ENCODE measurements around the gene KL. TPM values are rescaled to one million over a fixed set of nuclear protein-coding genes. Genes with fewer than 3 reads are reported as not detected.

The KL gene
- polyA plus RNA-seq, 3 donors from 2014 or later: 1.8 TPM; not detected in 2

DNA sequence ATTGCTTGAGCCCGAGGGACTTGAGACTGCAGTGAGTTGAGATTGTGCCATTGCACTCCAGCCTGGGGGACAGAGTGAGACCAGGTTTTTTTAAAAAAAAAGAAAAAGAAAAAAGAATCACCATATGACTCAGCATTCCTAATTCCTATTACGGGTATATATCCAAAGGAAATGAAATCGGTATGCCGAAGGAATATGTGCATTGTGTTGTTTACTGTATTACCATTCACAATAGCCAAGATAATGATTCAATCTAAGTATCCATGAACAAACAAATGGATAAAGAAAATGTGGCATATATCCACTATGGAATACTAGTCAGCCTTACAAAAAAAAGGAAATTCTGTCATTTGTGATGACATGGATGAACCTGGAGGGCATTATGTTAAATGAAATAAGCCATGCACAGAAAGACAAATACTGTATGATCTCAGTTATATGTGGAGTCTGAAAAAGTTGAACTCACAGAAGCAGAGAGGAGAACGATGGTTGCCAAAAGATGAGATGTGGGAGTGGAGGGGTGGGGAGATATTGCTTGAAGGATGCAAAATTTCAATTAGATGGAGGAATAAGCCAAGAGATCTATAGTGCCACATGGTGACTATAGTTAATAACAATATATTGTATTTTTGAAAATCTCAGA lies 4.3 kb upstream of the KL start:
- peaks cover 0 to 7% of the 10 kb centered on the region in 2 donors for H3K4me1 Mint-ChIP-seq
- DNase-seq: no peak
- H3K27ac Mint-ChIP-seq: no peak overlapping the region
- H3K4me3 Mint-ChIP-seq: no peak overlapping the region
- peaks cover 0 to 35% (median 11%) of the 10 kb centered on the region in 6 donors for H3K9me3 Mint-ChIP-seq
- peaks cover 0 to 8% (median 4%) of the 10 kb centered on the region in 3 donors for H3K36me3 Mint-ChIP-seq
- H3K27me3 Mint-ChIP-seq (ENCODE audit: low read depth in 3 of 3): peaks cover 13 to 25% (median 21%) of the 10 kb centered on the region in 3 donors

DNA sequence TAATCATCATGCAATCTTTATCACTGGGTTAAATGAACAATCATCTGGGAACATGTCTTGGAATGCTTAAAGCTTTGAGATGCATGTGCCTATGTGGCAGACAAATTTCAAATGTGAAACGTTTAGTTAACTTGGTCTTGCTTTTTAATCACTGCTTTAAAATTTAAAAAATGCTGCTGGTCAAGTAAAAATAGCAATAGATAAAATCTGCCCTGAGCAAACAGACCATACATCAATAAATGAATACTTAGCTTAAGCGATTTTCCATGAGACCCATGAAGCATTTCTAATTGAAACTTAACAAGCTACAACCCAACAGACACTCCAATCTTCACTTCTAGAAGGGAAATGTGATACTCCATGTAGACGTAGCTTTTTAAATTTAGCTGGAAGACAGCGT lies 1.9 kb upstream of the KL start:
- Mint-ChIP-seq H3K9me3 (peaks cover 0 to 14% (median 3%) of the 10 kb centered on the region in 6 donors), H3K27ac (no peak overlapping the region), H3K36me3 (peaks cover 0 to 5% (median 4%) of the 10 kb centered on the region in 3 donors), H3K4me1 (peaks cover 5 to 16% of the 10 kb centered on the region in 2 donors), H3K4me3 (no peak overlapping the region), H3K27me3 (ENCODE audit: low read depth in 3 of 3) (peaks cover 17 to 40% (median 25%) of the 10 kb centered on the region in 3 donors)
- no peak for DNase-seq

DNA sequence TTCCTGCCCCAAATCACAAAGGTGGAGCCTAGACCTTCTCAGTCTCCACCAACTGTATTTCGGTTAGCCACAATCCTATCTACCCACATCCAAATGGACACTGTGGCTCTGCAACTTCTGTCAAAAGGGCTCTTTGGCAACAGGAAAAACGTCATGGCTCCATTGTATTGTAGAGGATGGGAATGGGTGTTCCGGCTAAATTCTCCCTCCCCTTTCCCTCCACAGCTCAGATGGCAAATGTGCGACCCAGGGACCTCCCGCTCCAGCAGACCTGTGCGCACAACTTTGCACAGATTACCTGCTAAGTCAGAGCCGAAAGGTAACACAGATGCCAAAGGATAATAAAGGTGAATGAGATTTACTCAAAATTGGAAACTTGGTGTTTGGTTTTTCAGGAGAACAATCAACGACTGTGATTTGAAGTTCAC lies 968 bp upstream of the KL start:
- Mint-ChIP-seq H3K27ac (no peak overlapping the region), H3K9me3 (peaks cover 0 to 6% (median 0%) of the 10 kb centered on the region in 6 donors), H3K27me3 (ENCODE audit: low read depth in 3 of 3) (peaks cover 20 to 44% (median 21%) of the 10 kb centered on the region in 3 donors), H3K4me3 (peak overlapping the region in 4 of 5 donors; percentile 9 to 69 (median 56)), H3K36me3 (peaks cover 0 to 4% (median 3%) of the 10 kb centered on the region in 3 donors), H3K4me1 (peaks cover 5 to 16% of the 10 kb centered on the region in 2 donors)
- DNase-seq: no peak

DNA sequence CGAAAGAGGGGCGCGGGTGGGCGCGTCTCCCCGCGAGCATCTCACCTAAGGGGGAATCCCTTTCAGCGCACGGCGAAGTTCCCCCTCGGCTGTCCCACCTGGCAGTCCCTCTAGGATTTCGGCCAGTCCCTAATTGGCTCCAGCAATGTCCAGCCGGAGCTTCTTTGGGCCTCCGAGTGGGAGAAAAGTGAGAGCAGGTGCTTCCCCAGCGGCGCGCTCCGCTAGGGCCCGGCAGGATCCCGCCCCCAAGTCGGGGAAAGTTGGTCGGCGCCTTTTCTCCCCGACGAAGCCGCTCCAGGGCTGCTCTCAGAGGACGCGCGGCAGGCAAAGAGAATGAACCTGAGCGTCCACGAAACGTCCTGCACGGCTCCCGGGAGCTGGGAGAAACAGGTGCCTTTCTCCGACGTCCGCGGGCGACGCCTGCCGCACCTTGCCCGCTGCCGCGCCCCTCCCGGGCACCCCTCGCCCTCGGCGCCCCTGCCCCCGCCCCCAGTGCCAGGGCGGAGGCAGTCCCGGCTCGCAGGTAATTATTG lies 366 bp upstream of the KL start:
- Mint-ChIP-seq H3K36me3 (peaks cover 0 to 3% (median 2%) of the 10 kb centered on the region in 3 donors), H3K9me3 (peaks cover 0 to 6% (median under 1%) of the 10 kb centered on the region in 6 donors), H3K4me1 (peaks cover 5 to 16% of the 10 kb centered on the region in 2 donors), H3K4me3 (peak overlapping the region in 4 of 5 donors; percentile 9 to 69 (median 56)), H3K27ac (no peak overlapping the region), H3K27me3 (ENCODE audit: low read depth in 3 of 3) (peaks cover 18 to 48% (median 22%) of the 10 kb centered on the region in 3 donors)
- DNase-seq: no peak

DNA sequence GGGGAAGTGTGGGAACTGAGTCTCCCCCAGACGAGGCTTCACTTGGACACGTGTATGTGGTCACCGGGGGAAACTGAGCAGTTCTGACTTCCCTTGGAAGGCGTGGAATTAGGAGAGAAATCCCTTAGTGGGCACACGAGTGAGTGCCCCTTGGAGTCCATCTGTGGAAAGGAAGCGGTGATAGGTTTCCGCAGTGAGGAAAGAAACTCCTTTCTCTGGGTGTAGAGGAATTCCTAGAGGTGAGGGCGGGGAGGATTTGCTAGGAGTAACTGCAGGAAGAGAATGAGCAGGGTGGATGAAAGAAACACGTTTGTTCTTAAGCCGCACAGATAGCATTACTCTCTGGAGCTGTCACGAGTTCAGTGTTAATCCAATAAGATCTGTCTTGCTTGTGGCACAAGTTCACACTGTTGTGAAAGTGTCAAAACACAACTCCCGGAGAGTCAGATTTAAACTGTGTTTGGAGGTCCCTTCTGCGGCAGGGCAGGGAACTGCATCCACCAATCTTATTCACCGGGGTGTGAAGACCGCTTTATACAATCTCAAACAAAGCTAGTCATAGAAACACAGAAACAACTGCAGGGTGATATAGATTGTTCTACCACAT lies 1.2 kb downstream of the KL start:
- Mint-ChIP-seq H3K36me3 (peaks cover 0 to 3% (median 0%) of the 10 kb centered on the region in 3 donors), H3K27ac (no peak overlapping the region), H3K4me1 (peaks cover 5 to 16% of the 10 kb centered on the region in 2 donors), H3K9me3 (peaks cover 0 to 1% (median 0%) of the 10 kb centered on the region in 6 donors), H3K4me3 (peak overlapping the region; percentile 7 to 60 (median 47)), H3K27me3 (ENCODE audit: low read depth in 3 of 3) (peaks cover 16 to 45% (median 20%) of the 10 kb centered on the region in 3 donors)
- DNase-seq: peak; percentile 18 to 25 (median 25)

DNA sequence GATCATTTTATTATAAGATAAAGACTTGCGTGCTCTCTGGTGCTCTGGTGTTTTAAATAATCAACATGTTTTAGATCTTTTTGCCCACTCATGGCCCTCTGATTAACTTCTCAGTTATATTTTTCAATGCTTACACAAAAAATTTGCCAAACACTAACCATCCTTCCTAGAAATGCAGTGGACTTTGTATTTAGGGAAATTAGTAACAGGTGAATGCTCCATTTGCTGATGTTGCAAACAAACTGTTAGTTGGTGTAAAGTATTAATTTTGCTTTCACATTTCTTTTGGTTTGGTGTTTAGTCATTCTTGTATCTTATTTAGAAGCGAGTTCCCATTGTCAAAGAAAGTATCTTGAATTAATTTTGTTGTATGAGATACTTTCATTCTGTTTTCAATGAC lies 2.7 kb downstream of the KL start:
- Mint-ChIP-seq H3K4me3 (no peak overlapping the region), H3K9me3 (peaks cover 0 to 1% (median 0%) of the 10 kb centered on the region in 6 donors), H3K4me1 (peaks cover 5 to 16% of the 10 kb centered on the region in 2 donors), H3K27ac (no peak overlapping the region), H3K36me3 (no peaks in the 10 kb centered on the region), H3K27me3 (ENCODE audit: low read depth in 3 of 3) (peaks cover 12 to 41% (median 20%) of the 10 kb centered on the region in 3 donors)
- DNase-seq: no peak

DNA sequence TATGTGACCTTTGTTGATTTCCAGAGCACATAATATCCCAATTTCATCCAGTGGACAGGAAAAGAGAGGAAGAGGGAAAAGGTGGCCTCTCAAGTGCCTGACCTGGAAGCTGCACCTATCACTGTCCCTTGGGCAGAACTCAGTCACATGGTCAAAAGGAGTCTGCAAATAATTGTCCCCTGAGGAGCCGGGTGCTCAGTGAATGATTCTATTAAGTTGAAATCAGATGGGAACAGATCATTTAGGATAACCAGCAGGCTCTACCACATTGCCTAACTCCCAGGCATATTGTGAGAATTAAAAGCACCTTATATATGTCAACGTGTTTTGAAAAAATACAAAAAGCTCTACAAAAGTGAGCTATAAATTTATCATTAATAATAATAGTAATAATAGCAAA lies 6.8 kb downstream of the KL start:
- H3K36me3 Mint-ChIP-seq: no peaks in the 10 kb centered on the region
- peaks cover 0 to 30% (median 11%) of the 10 kb centered on the region in 3 donors for H3K27me3 Mint-ChIP-seq (ENCODE audit: low read depth in 3 of 3)
- no peaks in the 10 kb centered on the region for H3K4me1 Mint-ChIP-seq
- H3K4me3 Mint-ChIP-seq: no peak overlapping the region
- DNase-seq: no peak
- H3K9me3 Mint-ChIP-seq: peaks cover 0 to 1% (median 0%) of the 10 kb centered on the region in 6 donors
- no peak overlapping the region for H3K27ac Mint-ChIP-seq

DNA sequence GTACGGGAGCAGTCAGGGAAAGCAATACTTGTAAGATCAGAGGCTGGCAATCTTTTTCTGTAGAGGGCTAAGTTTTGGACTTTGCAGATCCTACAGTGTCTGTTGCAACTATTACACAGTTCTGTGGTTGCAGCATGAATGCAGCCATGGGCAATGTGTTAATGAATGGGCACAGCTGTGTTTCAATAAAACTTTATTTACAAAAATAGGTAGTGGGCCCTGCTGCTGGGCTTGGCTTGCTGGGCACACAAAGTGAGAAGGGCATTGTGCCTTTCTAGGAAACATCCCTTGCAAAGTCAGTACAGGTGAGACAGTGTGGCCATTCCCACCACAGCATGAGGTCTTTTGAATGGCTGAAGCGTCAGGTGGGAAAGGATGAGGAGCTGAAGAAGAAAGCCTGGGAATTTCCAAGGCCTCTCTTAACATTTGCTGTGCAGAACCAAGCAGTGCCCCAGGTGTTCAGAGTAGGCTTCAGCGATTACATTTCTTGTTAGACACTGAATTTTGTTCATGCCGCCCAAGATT lies 9.1 kb downstream of the KL start:
- H3K27ac Mint-ChIP-seq: no peak overlapping the region
- H3K27me3 Mint-ChIP-seq (ENCODE audit: low read depth in 3 of 3): peaks cover 0 to 18% (median under 1%) of the 10 kb centered on the region in 3 donors
- no peaks in the 10 kb centered on the region for H3K4me1 Mint-ChIP-seq
- no peaks in the 10 kb centered on the region for H3K36me3 Mint-ChIP-seq
- no peak for DNase-seq
- H3K9me3 Mint-ChIP-seq: peaks cover 0 to 1% (median 0%) of the 10 kb centered on the region in 6 donors
- no peak overlapping the region for H3K4me3 Mint-ChIP-seq

DNA sequence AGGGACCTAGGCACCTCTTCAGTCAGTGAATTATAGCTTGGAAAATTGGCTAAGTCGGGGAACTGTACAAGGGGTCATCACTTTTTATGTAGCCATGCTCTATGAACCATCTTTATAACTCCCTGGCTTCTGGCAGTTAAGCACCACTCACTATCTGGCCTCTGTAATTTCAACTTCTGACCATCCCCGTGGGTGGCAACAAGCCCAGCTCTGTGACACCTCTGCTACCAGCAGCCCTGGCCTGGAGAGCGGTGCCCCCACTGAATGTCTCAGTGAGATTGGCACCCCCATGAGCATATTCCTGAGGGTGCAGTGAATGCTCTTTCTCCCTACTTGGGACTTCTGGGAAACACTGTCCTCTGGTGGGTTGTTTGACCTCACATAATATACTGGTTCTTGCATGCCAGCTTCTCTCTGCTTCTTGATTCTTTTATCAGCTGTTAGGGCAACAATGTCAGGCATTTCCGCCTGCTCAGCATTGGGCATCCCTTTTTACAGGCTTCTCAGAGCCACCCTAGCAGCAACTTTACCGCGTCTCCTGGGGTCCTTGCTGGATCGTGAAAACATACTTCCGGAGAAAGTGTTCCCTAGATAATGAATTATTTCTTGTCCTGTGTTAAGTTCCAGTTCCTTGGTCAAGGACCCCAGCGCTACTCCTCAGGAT lies 10.4 kb downstream of the KL start:
- no peaks in the 10 kb centered on the region for H3K36me3 Mint-ChIP-seq
- no peak overlapping the region for H3K4me3 Mint-ChIP-seq
- peaks cover 2 to 9% (median 5%) of the 10 kb centered on the region in 3 donors for H3K27me3 Mint-ChIP-seq (ENCODE audit: low read depth in 3 of 3)
- H3K4me1 Mint-ChIP-seq: no peaks in the 10 kb centered on the region
- H3K9me3 Mint-ChIP-seq: no peaks in the 10 kb centered on the region
- no peak for DNase-seq
- no peak overlapping the region for H3K27ac Mint-ChIP-seq

DNA sequence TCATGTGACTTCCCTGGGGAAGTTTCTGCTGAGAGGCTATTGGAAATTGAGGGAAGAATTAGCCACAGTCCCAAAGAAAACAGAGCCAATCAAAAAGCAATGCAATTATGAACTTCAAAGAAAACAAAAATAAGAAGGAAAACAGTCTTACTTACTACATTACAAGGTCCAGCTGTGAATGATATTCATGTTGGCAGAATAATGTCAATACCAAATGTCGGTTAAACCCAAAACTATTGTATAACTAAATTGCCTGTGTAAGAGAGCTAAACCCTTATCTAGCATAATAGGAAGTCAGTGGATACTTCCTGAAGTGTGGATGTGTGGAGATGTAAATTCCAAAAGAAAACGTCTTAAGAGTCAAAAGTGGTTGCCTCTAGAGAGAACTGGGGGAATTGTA lies 12.4 kb downstream of the KL start:
- Mint-ChIP-seq H3K9me3 (peaks cover 0 to 2% (median 0%) of the 10 kb centered on the region in 6 donors), H3K27me3 (ENCODE audit: low read depth in 3 of 3) (peaks cover 5 to 9% (median 6%) of the 10 kb centered on the region in 3 donors), H3K36me3 (no peaks in the 10 kb centered on the region), H3K4me1 (peaks cover 11 to 13% of the 10 kb centered on the region in 2 donors), H3K27ac (no peak overlapping the region), H3K4me3 (no peak overlapping the region)
- no peak for DNase-seq

DNA sequence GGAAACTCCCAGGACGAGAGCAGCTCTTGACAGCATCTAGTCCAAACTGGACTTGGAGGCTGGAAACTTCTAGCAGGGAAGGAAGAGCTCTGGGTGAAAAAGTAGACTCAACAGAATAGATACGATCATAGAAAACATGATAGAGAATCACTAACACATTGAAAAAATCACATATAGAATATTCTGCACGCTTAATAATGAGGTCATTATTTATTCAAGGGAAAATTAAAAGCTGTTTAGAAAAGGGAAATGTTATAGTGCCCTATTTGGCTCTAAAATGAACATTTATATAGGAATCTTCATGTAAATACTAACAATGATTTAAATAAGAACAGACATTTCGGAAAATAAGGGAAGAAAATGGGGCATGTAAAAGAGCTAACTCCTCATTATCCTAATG lies 15.1 kb downstream of the KL start:
- H3K4me1 Mint-ChIP-seq: peaks cover 11 to 15% of the 10 kb centered on the region in 2 donors

DNA sequence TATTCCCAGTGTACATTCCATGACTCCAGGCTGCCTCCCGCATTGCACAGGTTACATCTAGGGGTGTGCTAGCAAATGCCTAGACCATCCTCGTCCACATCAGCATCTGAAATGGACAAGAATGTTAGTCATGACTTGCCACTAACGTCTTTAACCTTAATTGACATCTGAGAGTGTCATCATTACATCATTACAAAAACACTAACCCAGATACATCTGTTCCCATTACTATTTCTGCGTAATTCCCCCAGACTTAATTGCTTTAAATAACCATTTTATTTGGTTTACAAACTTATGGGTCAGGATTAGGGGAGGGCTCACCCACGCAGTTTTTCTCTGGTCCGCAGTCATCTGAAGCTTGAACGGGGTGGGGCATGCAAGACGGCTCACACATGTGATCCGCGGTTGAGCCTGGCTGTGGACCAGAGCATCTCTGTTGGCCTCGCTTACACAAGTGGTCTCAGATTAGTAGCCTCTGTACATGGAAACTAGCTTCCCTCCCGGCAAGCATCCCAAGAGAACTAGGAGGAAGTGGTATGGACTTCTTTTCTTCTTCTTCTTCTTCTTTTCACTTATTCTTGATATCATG lies 15.9 kb downstream of the KL start:
- peaks cover 5 to 7% (median 6%) of the 10 kb centered on the region in 3 donors for H3K27me3 Mint-ChIP-seq (ENCODE audit: low read depth in 3 of 3)
- peak overlapping the region in 3 of 5 donors; percentile 14 to 91 (median 28) for H3K4me3 Mint-ChIP-seq
- peaks cover 0 to 2% (median 0%) of the 10 kb centered on the region in 6 donors for H3K9me3 Mint-ChIP-seq
- H3K4me1 Mint-ChIP-seq: peaks cover 11 to 15% of the 10 kb centered on the region in 2 donors
- H3K36me3 Mint-ChIP-seq: no peaks in the 10 kb centered on the region
- no peak for DNase-seq
- H3K27ac Mint-ChIP-seq: no peak overlapping the region

More for the DNA sequence above, 15.1 kb downstream of the KL start:
- Mint-ChIP-seq H3K27ac (no peak overlapping the region), H3K9me3 (peaks cover 0 to 2% (median 0%) of the 10 kb centered on the region in 6 donors), H3K36me3 (no peaks in the 10 kb centered on the region), H3K27me3 (ENCODE audit: low read depth in 3 of 3) (peaks cover 5 to 7% (median 6%) of the 10 kb centered on the region in 3 donors), H3K4me3 (no peak overlapping the region)
- DNase-seq: no peak

Data from immature natural killer cell (primary cell).